Cardiac ventricle fibroblast (primary cell): ENCODE data around the gene CHMP2B. TPM values are rescaled to one million over a fixed set of nuclear protein-coding genes. Genes with fewer than 3 reads are reported as not detected.

Experiments used
- total RNA-seq: library from RNA; depleted of rRNA; stranded (reverse); fragments of >200 nt; gene quantifications from 2 replicates; pipeline ENCODE4 v1.2.3, GENCODE V29; 2015

The CHMP2B gene
- 19.1 and 24.0 TPM in 2 replicates for total RNA-seq

GRCh38 chr3:87227104-87227834 is at the start of gene CHMP2B:
Gene CHMP2B (plus strand): TSS chr3:87227309. CDS start chr3:87227523, 214 bp downstream.

GRCh38 chr3:87276484-87276883 is 49.4 kb downstream of the CHMP2B start, which contains the start of gene POU1F1:
Gene POU1F1 (minus strand): TSS chr3:87276584. CDS start chr3:87276462, 122 bp downstream.

Other genes with a start within 250 kb of the CHMP2B start
- gene VGLL3, start 236.2 kb upstream of the CHMP2B start, total RNA-seq, result 40.6 and 41.7 TPM in 2 replicates
- not detected in 2 replicates for gene POU1F1, start 49.3 kb downstream of the CHMP2B start, total RNA-seq